ENCODE data around the gene F10. TPM values are rescaled to one million over a fixed set of nuclear protein-coding genes. Genes with fewer than 3 reads are reported as not detected.
A peak's percentile ranks its signal among the peaks of the same experiment; 100 is the strongest.

Gene F10
- total RNA-seq, 1 experiment from 2014 or later = not detected

DNA sequence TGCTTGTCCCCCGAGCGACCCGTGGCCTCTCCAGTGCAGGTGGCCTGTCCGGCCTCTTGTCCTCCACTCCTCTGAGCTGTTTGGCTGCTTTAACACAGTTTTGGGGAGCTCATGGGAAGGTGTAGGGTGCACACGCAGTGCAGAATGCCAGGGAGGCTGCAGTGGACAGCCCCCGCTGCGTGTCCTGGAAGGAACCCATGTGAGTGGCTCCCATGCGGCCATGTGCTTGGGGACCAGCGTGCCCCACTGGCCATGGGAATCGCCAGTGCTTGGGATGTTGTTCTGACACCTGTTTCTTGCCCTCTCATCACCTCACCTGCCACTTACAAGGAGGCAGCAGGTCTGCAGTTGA, 39.6 kb upstream of the F10 start:
- Histone ChIP-seq H3K9me2 (ENCODE audit: insufficient read depth) (no peaks in the 10 kb centered on the region), H3K27me3 (ENCODE audit: insufficient read depth, low read depth) (no peaks in the 10 kb centered on the region), H3K36me3 (ENCODE audit: low read depth) (no peaks in the 10 kb centered on the region), H3K27ac (no peak overlapping the region), H2AFZ (no peak overlapping the region), H3K4me1 (replicated peaks; ENCODE audit: insufficient read depth) (no peaks in the 10 kb centered on the region), H4K20me1 (ENCODE audit: insufficient read depth) (no peaks in the 10 kb centered on the region; the same call in 1 of the 2 replicates), H3K4me2 (no peak overlapping the region), H3K4me3 (no peak overlapping the region), H3K79me2 (ENCODE audit: low read depth) (no peaks in the 10 kb centered on the region), H3F3A (ENCODE audit: insufficient read depth, low read depth) (peaks cover 4% of the 10 kb centered on the region; the same call in 1 of the 2 replicates), H3K9me3 (ENCODE audit: insufficient read depth, low read depth) (no peaks in the 10 kb centered on the region)
- ChIA-PET CTCF (no interaction called here), POLR2A (ENCODE audit: unreplicated experiment) (no interaction called here)
- no peak for DNase-seq
- intact Hi-C loops (cut with micrococcal nuclease; ENCODE audit: unreplicated experiment) = no loop called here
- no TSS peak for BruUV-seq (replicated peaks)
- TF ChIP-seq, protein P1, sequence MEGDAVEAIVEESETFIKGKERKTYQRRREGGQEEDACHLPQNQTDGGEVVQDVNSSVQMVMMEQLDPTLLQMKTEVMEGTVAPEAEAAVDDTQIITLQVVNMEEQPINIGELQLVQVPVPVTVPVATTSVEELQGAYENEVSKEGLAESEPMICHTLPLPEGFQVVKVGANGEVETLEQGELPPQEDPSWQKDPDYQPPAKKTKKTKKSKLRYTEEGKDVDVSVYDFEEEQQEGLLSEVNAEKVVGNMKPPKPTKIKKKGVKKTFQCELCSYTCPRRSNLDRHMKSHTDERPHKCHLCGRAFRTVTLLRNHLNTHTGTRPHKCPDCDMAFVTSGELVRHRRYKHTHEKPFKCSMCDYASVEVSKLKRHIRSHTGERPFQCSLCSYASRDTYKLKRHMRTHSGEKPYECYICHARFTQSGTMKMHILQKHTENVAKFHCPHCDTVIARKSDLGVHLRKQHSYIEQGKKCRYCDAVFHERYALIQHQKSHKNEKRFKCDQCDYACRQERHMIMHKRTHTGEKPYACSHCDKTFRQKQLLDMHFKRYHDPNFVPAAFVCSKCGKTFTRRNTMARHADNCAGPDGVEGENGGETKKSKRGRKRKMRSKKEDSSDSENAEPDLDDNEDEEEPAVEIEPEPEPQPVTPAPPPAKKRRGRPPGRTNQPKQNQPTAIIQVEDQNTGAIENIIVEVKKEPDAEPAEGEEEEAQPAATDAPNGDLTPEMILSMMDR (conservative IDR thresholded peaks at IDR 0.05) = no peak
- TF ChIP-seq EZH2 (IDR thresholded peaks at IDR 0.05; ENCODE audit: low read depth) = no peak

DNA sequence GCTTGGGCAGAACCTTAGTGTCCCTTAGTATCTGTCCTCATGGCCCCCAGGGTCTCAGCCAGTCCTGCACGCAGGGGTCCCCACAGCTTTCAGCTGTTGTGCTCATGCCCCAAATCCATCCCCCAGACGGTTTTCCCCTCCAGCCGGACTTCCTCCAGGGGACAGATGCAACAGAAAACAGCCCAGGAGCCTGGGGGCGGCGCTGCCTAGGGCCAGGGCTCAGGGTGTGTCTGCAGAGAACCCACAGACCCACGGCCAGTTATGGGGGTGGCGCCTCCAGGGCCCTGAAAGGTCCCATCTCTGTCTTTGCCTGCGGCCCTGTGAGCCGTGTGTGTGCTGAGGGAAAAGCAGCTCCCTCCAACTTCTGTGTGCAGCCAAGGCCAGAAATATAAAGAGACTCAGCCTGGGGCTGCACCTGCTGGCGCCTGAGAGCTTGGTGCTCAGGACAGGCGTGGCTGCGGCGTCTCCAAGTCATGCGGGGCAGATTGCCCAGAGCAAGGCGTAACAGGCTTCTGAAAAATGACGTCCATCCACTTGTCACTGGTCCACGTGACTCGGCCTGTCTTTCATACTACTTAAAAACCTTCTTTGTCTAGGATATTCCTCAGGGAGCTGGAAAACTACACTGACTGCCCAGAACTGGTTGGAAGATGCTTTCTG, 39.1 kb upstream of the F10 start:
- CTCF ChIA-PET = no interaction called here
- TF ChIP-seq EZH2 (IDR thresholded peaks at IDR 0.05; ENCODE audit: low read depth) = no peak
- TF ChIP-seq, protein P1 (conservative IDR thresholded peaks at IDR 0.05) = no peak
- intact Hi-C loops (cut with micrococcal nuclease; ENCODE audit: unreplicated experiment) = no loop called here

GRCh38 chr13:113084094-113084942, 38.3 kb upstream of the F10 start:
- H3K4me3 ChIP-seq = no peak overlapping the region
- no TSS peak for BruUV-seq (replicated peaks)
- no peak overlapping the region for H2AFZ ChIP-seq

More for the DNA sequence above, 39.1 kb upstream of the F10 start:
- Histone ChIP-seq H4K20me1 (ENCODE audit: insufficient read depth) (no peaks in the 10 kb centered on the region; the same call in 1 of the 2 replicates), H3K9me3 (ENCODE audit: insufficient read depth, low read depth) (no peaks in the 10 kb centered on the region), H3K4me3 (no peak overlapping the region), H3F3A (ENCODE audit: insufficient read depth, low read depth) (peaks cover 4% of the 10 kb centered on the region; the same call in 1 of the 2 replicates), H3K4me1 (replicated peaks; ENCODE audit: insufficient read depth) (no peaks in the 10 kb centered on the region), H3K79me2 (ENCODE audit: low read depth) (no peaks in the 10 kb centered on the region), H3K27ac (no peak overlapping the region), H3K9me2 (ENCODE audit: insufficient read depth) (no peaks in the 10 kb centered on the region), H2AFZ (no peak overlapping the region), H3K27me3 (ENCODE audit: insufficient read depth, low read depth) (no peaks in the 10 kb centered on the region), H3K36me3 (ENCODE audit: low read depth) (no peaks in the 10 kb centered on the region), H3K4me2 (no peak overlapping the region)
- DNase-seq = peak in 1 of 2 experiments; percentile 60
- POLR2A ChIA-PET (ENCODE audit: unreplicated experiment) = no interaction called here
- no TSS peak for BruUV-seq (replicated peaks)

More at GRCh38 chr13:113084094-113084942, 38.3 kb upstream of the F10 start:
- no peak overlapping the region for H3K4me2 ChIP-seq
- no peaks in the 10 kb centered on the region for H3K9me2 ChIP-seq (ENCODE audit: insufficient read depth)
- intact Hi-C loops (cut with micrococcal nuclease; ENCODE audit: unreplicated experiment) = no loop called here
- no peak for TF ChIP-seq EZH2 (IDR thresholded peaks at IDR 0.05; ENCODE audit: low read depth)
- TF ChIP-seq, protein P1 (conservative IDR thresholded peaks at IDR 0.05) = peak; percentile 41; the same call in 1 of the 2 replicates
- H3K27me3 ChIP-seq (ENCODE audit: insufficient read depth, low read depth) = no peaks in the 10 kb centered on the region
- no peaks in the 10 kb centered on the region for H3K79me2 ChIP-seq (ENCODE audit: low read depth)
- DNase-seq = no peak
- POLR2A ChIA-PET (ENCODE audit: unreplicated experiment) = no interaction called here
- no peak overlapping the region for H3K27ac ChIP-seq
- no peaks in the 10 kb centered on the region for H3K9me3 ChIP-seq (ENCODE audit: insufficient read depth, low read depth)
- no peaks in the 10 kb centered on the region for H3K4me1 ChIP-seq (replicated peaks; ENCODE audit: insufficient read depth)
- H4K20me1 ChIP-seq (ENCODE audit: insufficient read depth) = no peaks in the 10 kb centered on the region; the same call in 1 of the 2 replicates
- CTCF ChIA-PET = no interaction called here
- H3K36me3 ChIP-seq (ENCODE audit: low read depth) = no peaks in the 10 kb centered on the region
- H3F3A ChIP-seq (ENCODE audit: insufficient read depth, low read depth) = peaks cover 4% of the 10 kb centered on the region; the same call in 1 of the 2 replicates

Data from PC-9 (cell line).